Testis (tissue), 3 donors: Measurements from ENCODE around the gene RDH16. TPM values are rescaled to one million over a fixed set of nuclear protein-coding genes. Genes with fewer than 3 reads are reported as not detected.
A peak's percentile ranks its signal among the peaks of the same experiment; 100 is the strongest.

Experiments
- DNase-seq: peaks from one replicate; pipeline ENCODE4 v3.0.0-alpha.2; 2019
- H3K27ac ChIP-seq, 2 donors: fragments of 200-600 bp; sonication (generic); one replicate each; pipeline ENCODE4 v1.5.1; 2019
- H3K27me3 ChIP-seq: fragments of 200-600 bp; sonication (generic); one replicate; pipeline ENCODE4 v1.5.1; 2019
- H3K36me3 ChIP-seq: fragments of 200-600 bp; sonication (generic); one replicate; pipeline ENCODE4 v1.5.1; 2017; ENCODE audit warnings: low read depth; ENCODE audit errors: missing control alignments
- H3K4me1 ChIP-seq: fragments of 200-600 bp; sonication (generic); one replicate; pipeline ENCODE4 v1.5.1; 2019
- H3K4me3 ChIP-seq, 2 donors: fragments of 200-600 bp; sonication (generic); one replicate each; pipeline ENCODE4 v1.5.1; 2017 to 2019
- H3K9me3 ChIP-seq: fragments of 200-600 bp; sonication (generic); one replicate; pipeline ENCODE4 v1.5.1; 2017
- CTCF ChIP-seq, 3 experiments: fragments of 450-650 bp in 2 of 3; fragments of 200-600 bp in 1 of 3; sonication (generic) in 1 of 3; IDR thresholded peaks; one replicate each; pipeline ENCODE4 v1.5.1; 2016 to 2019; ENCODE audit warnings: antibody characterized with exemption in 3 of 3, mild to moderate bottlenecking in 2 of 3, moderate library complexity in 1 of 3
- POLR2A ChIP-seq: fragments of 450-650 bp; IDR thresholded peaks from one replicate; pipeline ENCODE4 v1.6.1; 2017; ENCODE audit warnings: antibody characterized with exemption, mild to moderate bottlenecking, moderate library complexity
- WGBS, 2 donors: methylation state at CpG; one replicate each; pipeline ENCODE4 v1.1.5; 2018; 5-methylcytosine and 5-hydroxymethylcytosine counted together
- intact Hi-C: fragments of 100-400 bp; cut with DNase I; formaldehyde crosslinking; loops from one replicate; pipeline ENCODE4 v1.15.1; 2023; ENCODE audit warnings: low total_unique reads
- polyA plus RNA-seq: library from polyadenylated mRNA; stranded (reverse); fragments of 350-450 nt; fragmentation: Illumina TruSeq; extraction: RNeasy Lipid Tissue Mini Kit (QIAGEN cat#74804); gene quantifications from one replicate; pipeline ENCODE4 v1.2.3, GENCODE V29; 2014; ENCODE audit warnings: low read depth, low replicate concordance; ENCODE audit not compliant: insufficient read depth
- total RNA-seq, 2 donors: library from RNA; depleted of rRNA; stranded (reverse); fragments of >200 nt; gene quantifications; one replicate each; pipeline ENCODE4 v1.2.3, GENCODE V29; 2016

The RDH16 gene
- total and polyA plus RNA-seq, 3 donors from 2014 or later, result 0.83 to 2.9 (median 1.4) TPM

GRCh38 chr12:57003395-57003794, 46.0 kb upstream of the RDH16 start:
- Histone ChIP-seq H3K9me3 (no peaks in the 10 kb centered on the region), H3K27ac (no peak overlapping the region), H3K36me3 (no peaks in the 10 kb centered on the region), H3K4me3 (no peak overlapping the region), H3K27me3 (no peaks in the 10 kb centered on the region), H3K4me1 (peaks cover 14% of the 10 kb centered on the region)
- intact Hi-C loops, result no loop called here
- DNase-seq, result no peak
- TF ChIP-seq CTCF (IDR thresholded peaks at IDR 0.05), result no peak
- no peak for TF ChIP-seq POLR2A
- WGBS, 2 donors, result 87 to 91% methylated on average over 11 to 13 of the region's 13 CpGs

- no peaks in the 10 kb centered on the region for H3K36me3 ChIP-seq
- intact Hi-C loops, result no loop called here
These were observed 44.1 kb upstream of the RDH16 start for GRCh38 chr12:57001448-57001906.

GRCh38 chr12:57000393-57000792, 43.0 kb upstream of the RDH16 start:
- Histone ChIP-seq H3K9me3 (no peaks in the 10 kb centered on the region), H3K36me3 (no peaks in the 10 kb centered on the region), H3K27ac (no peak overlapping the region), H3K4me1 (peaks cover 17% of the 10 kb centered on the region), H3K27me3 (no peaks in the 10 kb centered on the region), H3K4me3 (no peak overlapping the region)
- WGBS, 2 donors, result 73% methylated on average over 1 of the region's 1 CpG
- TF ChIP-seq POLR2A (no peak), CTCF (IDR thresholded peaks at IDR 0.05) (no peak)
- intact Hi-C loops, result no loop called here
- no peak for DNase-seq

More at GRCh38 chr12:57001448-57001906, 44.1 kb upstream of the RDH16 start:
- no peak overlapping the region for H3K4me3 ChIP-seq
- no peaks in the 10 kb centered on the region for H3K27me3 ChIP-seq
- DNase-seq, result peak; percentile 82
- H3K4me1 ChIP-seq, result peaks cover 18% of the 10 kb centered on the region
- H3K9me3 ChIP-seq, result no peaks in the 10 kb centered on the region
- H3K27ac ChIP-seq, result no peak overlapping the region
- no peak for TF ChIP-seq POLR2A
- peak; percentile 75 to 80 (median 77) for TF ChIP-seq CTCF (IDR thresholded peaks at IDR 0.05)
- WGBS, 2 donors, result 44 to 49% methylated on average over 13 of the region's 13 CpGs

- no peak overlapping the region for H3K27ac ChIP-seq
- WGBS, 2 donors, result 90% methylated on average over 4 of the region's 4 CpGs
- intact Hi-C loops, result loop anchor here (10.0 kb wide), 1 partner anchor 225 kb away; no protein-coding TSS in a partner anchor
- peaks cover 8% of the 10 kb centered on the region for H3K4me1 ChIP-seq
- H3K27me3 ChIP-seq, result no peaks in the 10 kb centered on the region
- H3K9me3 ChIP-seq, result no peaks in the 10 kb centered on the region
- TF ChIP-seq POLR2A (no peak), CTCF (IDR thresholded peaks at IDR 0.05) (no peak)
- H3K4me3 ChIP-seq, result no peak overlapping the region
- DNase-seq, result no peak
- H3K36me3 ChIP-seq, result no peaks in the 10 kb centered on the region
These were observed 42.0 kb upstream of the RDH16 start for GRCh38 chr12:56999456-56999855.

- no peak for DNase-seq
- Histone ChIP-seq H3K36me3 (no peaks in the 10 kb centered on the region), H3K27ac (no peak overlapping the region), H3K27me3 (no peaks in the 10 kb centered on the region), H3K9me3 (no peaks in the 10 kb centered on the region), H3K4me3 (no peak overlapping the region), H3K4me1 (peaks cover 8% of the 10 kb centered on the region)
- TF ChIP-seq POLR2A (no peak), CTCF (IDR thresholded peaks at IDR 0.05) (no peak)
- WGBS, 2 donors, result 77 to 81% methylated on average over 4 of the region's 4 CpGs
- intact Hi-C loops, result loop anchor here (10.0 kb wide), 1 partner anchor 224 kb away; no protein-coding TSS in a partner anchor
These were observed 41.6 kb upstream of the RDH16 start for GRCh38 chr12:56998981-56999380.
